NCI-H82 treated with DMSO at 0.1 percent for 48 hours (cell line): ENCODE results near the gene MIGA1.
"Not testable (repeated sequence)": the region's sequence is repeated elsewhere in the genome, so short reads cannot be mapped to it uniquely, and the experiment has no call there.

Experiments
- DNase-seq: peaks from one replicate; lab custom pipeline; 2025; ENCODE audit not compliant: unreplicated experiment; lab: John Stamatoyannopoulos, UW

Gene MIGA1

GRCh38 chr1:77906624-77907023 lies 127.2 kb downstream of the MIGA1 start:
- no peak for DNase-seq

DNA sequence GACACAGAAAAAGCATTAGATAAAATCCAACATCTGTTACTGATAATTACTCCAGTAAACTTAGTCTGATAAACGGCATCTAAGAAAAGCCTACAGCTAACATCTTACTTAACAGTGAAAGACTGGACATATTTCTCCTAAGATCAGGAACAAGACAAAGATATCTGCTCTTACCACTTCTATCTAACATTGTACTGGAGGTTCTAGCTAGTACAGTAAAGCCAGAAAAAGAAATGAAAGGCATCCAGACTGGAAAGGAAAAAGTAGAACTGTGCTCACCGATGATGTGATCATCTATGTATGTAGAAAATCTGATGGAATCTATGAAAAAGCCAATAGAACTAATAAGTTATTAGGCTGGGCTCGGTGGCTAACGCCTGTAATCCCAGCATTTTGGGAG lies 130.7 kb downstream of the MIGA1 start:
- no peak for DNase-seq

DNA sequence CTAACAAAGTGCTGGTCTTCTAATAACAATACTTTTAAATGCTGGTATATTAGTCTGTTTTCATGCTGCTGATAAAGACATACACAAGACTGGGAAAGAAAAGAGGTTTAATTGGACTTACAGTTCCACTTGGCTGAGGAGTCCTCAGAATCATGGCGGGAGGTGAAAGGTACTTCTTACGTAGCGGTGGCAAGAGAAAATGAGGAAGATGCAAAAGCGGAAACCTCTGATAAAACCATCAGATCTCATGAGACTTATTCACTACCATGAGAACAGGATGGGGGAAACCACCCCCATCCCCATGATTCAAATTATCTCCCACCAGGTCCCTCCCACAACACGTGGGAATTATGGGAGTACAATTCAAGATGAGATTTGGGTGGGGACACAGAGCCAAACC lies 139.5 kb downstream of the MIGA1 start:
- DNase-seq: not testable (repeated sequence)

GRCh38 chr1:77925518-77925917 lies 146.1 kb downstream of the MIGA1 start:
- DNase-seq: no peak

GRCh38 chr1:77925956-77926355 lies 146.5 kb downstream of the MIGA1 start:
- no peak for DNase-seq

DNA sequence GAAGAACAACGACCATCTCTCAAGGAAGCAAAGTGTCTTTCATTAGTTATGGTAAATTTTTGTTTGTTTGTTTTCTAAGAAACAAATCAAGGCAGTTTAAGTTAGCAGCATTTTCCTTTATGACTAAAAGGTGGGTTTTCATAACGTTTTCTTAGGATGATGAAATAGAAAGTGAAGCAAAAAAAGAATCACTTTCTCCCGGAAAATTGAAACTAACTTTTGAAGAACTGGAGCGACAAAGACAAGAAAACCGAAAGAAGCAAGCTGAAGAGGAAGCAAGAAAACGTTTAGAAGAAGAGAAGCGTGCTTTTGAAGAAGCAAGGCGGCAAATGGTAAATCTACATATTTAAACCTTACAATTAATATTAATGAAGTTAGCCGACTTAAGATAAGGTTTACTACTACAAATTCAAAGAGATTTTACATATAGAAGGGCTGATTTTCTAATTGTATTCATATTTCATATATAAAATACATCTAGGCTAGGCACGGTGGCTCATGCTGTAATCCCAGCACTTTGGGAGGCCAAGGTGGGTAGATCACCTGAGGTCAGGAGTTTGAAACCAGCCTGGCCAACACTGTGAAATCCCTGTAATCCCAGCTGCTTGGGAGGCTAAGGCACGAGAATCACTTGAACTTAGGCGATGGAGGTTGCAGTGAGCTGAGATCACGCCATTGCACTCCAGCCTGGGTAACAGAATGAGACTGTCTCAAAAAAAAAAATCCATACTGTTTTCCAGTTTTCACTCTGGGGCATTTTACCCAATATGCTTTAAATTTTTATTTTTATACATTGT lies 147.3 kb downstream of the MIGA1 start:
- no peak for DNase-seq

DNA sequence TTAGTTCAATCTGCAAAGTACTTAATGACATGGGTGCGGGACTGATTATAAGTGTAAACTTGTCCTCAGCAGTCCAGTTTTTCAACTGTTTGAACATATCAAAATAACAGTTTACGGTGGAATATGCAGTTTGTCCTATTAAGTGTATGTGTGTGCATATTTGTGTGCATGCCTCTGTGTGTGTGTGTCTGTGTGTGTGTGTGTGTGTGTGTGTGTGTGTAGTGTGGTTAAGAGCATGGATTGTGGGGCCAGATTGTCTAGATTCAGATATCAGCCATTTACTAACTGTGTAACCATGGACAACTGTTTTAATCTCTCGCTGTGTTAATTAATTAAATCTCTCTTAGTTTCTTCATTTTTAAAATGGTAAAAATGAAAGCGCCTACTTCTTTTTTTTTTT lies 148.0 kb downstream of the MIGA1 start:
- no peak for DNase-seq
